Testis (tissue), 2 donors: ENCODE results near the gene THOC6.

ENCODE experiments used
- CTCF ChIP-seq, 3 experiments: fragments of 450-650 bp in 2 of 3; fragments of 200-600 bp in 1 of 3; sonication (generic) in 1 of 3; IDR thresholded peaks; one replicate each; pipeline ENCODE4 v1.5.1; 2016 to 2019; ENCODE audit warnings: antibody characterized with exemption in 3 of 3, mild to moderate bottlenecking in 2 of 3, moderate library complexity in 1 of 3
- POLR2A ChIP-seq: fragments of 450-650 bp; IDR thresholded peaks from one replicate; pipeline ENCODE4 v1.6.1; 2017; ENCODE audit warnings: antibody characterized with exemption, mild to moderate bottlenecking, moderate library complexity

GRCh38 chr16:3047387-3047720 is 23.5 kb downstream of the THOC6 start:
- no peak for TF ChIP-seq POLR2A
- no peak for TF ChIP-seq CTCF (IDR thresholded peaks at IDR 0.05)
